IMR-90 (cell line): ENCODE measurements around the gene ACSM4. TPM values are rescaled to one million over a fixed set of nuclear protein-coding genes. Genes with fewer than 3 reads are reported as not detected.

Experiments used
- ATAC-seq: fragments of 200-7000 bp; cut with Tn5 transposase; 2 replicates; pipeline ENCODE4 v1.9.1; 2020; ENCODE audit warnings: low read depth, mild to moderate bottlenecking, moderate library complexity
- BruUV-seq: library from RNA; stranded (reverse); fragments of 400-500 nt; replicated peaks from 2 replicates; lab custom pipeline; 2021; lab: Mats Ljungman, UMichigan
- CTCF ChIA-PET: fragments of 300-600 bp; formaldehyde crosslinking; extraction: SDS; loops from one replicate; lab custom pipeline; 2021; ENCODE audit warnings: antibody characterized with exemption; lab: Yijun Ruan, JAX
- POLR2A ChIA-PET: fragments of 300-600 bp; sonication (Branson Sonifier 250); formaldehyde crosslinking; loops from one replicate; lab custom pipeline; 2022; ENCODE audit warnings: antibody characterized with exemption; ENCODE audit not compliant: unreplicated experiment; lab: Charles Lee
- DNase-seq: peaks from one replicate; pipeline ENCODE4 v3.0.0; 2013
- H2AFZ ChIP-seq: replicated peaks from 2 replicates; pipeline ENCODE3; 2013; ENCODE audit warnings: low read length, mild to moderate bottlenecking; ENCODE audit not compliant: poor library complexity
- H2AK5ac ChIP-seq: 2 replicates; pipeline ENCODE4 v1.6.1; 2013; ENCODE audit warnings: low read depth, low read length, inconsistent platforms
- H2AK9ac ChIP-seq: replicated peaks from 2 replicates; pipeline ENCODE3; 2013; ENCODE audit warnings: mild to moderate bottlenecking, low read depth, low read length, moderate library complexity; ENCODE audit not compliant: poor library complexity
- H2BK120ac ChIP-seq: 2 replicates; pipeline ENCODE4 v1.6.1; 2013; ENCODE audit warnings: low read depth, low read length, inconsistent platforms
- H2BK15ac ChIP-seq: 3 replicates; pipeline ENCODE4 v1.6.1; 2013; ENCODE audit warnings: low read depth, low read length, inconsistent platforms
- H2BK20ac ChIP-seq: 2 replicates; pipeline ENCODE4 v1.6.1; 2013; ENCODE audit warnings: low read depth, mild to moderate bottlenecking, inconsistent platforms, low read length, moderate library complexity
- H2BK5ac ChIP-seq: 2 replicates; pipeline ENCODE4 v1.6.1; 2013; ENCODE audit warnings: mild to moderate bottlenecking, low read depth, low read length, inconsistent platforms; ENCODE audit not compliant: poor library complexity, severe bottlenecking
- H3K14ac ChIP-seq: replicated peaks from 2 replicates; pipeline ENCODE4 v1.6.1; 2013; ENCODE audit warnings: low read depth, low read length, inconsistent platforms
- H3K18ac ChIP-seq: 2 replicates; pipeline ENCODE4 v1.6.1; 2013; ENCODE audit warnings: low read depth, low read length, control low read depth
- H3K23ac ChIP-seq: 2 replicates; pipeline ENCODE4 v1.6.1; 2013; ENCODE audit warnings: low read depth, low read length, inconsistent platforms
- H3K27ac ChIP-seq: 2 replicates; pipeline ENCODE4 v1.5.1; 2013; ENCODE audit warnings: mild to moderate bottlenecking, control low read depth, low read length; ENCODE audit not compliant: insufficient read depth
- H3K27me3 ChIP-seq: 2 replicates; pipeline ENCODE4 v1.6.1; 2013; ENCODE audit warnings: low read length; ENCODE audit not compliant: control insufficient read depth, insufficient read depth
- H3K36me3 ChIP-seq: 2 replicates; pipeline ENCODE4 v1.6.1; 2013; ENCODE audit warnings: low read length, mixed read lengths; ENCODE audit not compliant: control insufficient read depth, insufficient read depth
- H3K4ac ChIP-seq: 2 replicates; pipeline ENCODE4 v1.6.1; 2013; ENCODE audit warnings: low read depth, low read length, inconsistent platforms
- H3K4me1 ChIP-seq: 2 replicates; pipeline ENCODE4 v1.6.1; 2013; ENCODE audit warnings: low read length, mixed read lengths; ENCODE audit not compliant: control insufficient read depth, insufficient read depth
- H3K4me2 ChIP-seq: 2 replicates; pipeline ENCODE4 v1.6.1; 2013; ENCODE audit warnings: low read depth, mild to moderate bottlenecking, control low read depth, low read length, moderate library complexity
- H3K4me3 ChIP-seq: 2 replicates; pipeline ENCODE4 v1.5.1; 2013; ENCODE audit warnings: low read depth, mild to moderate bottlenecking, control low read depth, low read length, moderate library complexity; ENCODE audit not compliant: insufficient read depth
- H3K56ac ChIP-seq: 2 replicates; pipeline ENCODE4 v1.6.1; 2013; ENCODE audit warnings: low read length, inconsistent platforms; ENCODE audit not compliant: insufficient read depth; ENCODE audit errors: extremely low read depth
- H3K79me1 ChIP-seq, 2 experiments: 2 replicates each; pipeline ENCODE4 v1.6.1; 2013; ENCODE audit warnings: low read length in 2 of 2, inconsistent platforms in 1 of 2, low read depth in 1 of 2
- H3K9ac ChIP-seq: 2 replicates; pipeline ENCODE4 v1.6.1; 2013; ENCODE audit warnings: low read depth, low read length, control low read depth
- H3K9me1 ChIP-seq: 2 replicates; pipeline ENCODE4 v1.6.1; 2013; ENCODE audit warnings: low read length, inconsistent platforms; ENCODE audit not compliant: insufficient read depth
- H3K9me3 ChIP-seq: 2 replicates; pipeline ENCODE4 v1.6.1; 2013; ENCODE audit warnings: low read length; ENCODE audit not compliant: control insufficient read depth, insufficient read depth
- H4K20me1 ChIP-seq: 2 replicates; pipeline ENCODE4 v1.6.1; 2013; ENCODE audit warnings: low read length, inconsistent platforms; ENCODE audit not compliant: insufficient read depth
- H4K5ac ChIP-seq: 2 replicates; pipeline ENCODE4 v1.6.1; 2013; ENCODE audit warnings: mild to moderate bottlenecking, low read depth, low read length, control low read depth
- H4K8ac ChIP-seq, 2 experiments: 2 replicates each; pipeline ENCODE4 v1.6.1; 2013; ENCODE audit warnings: low read depth in 2 of 2, low read length in 2 of 2, control low read depth in 1 of 2, inconsistent platforms in 1 of 2
- H4K91ac ChIP-seq: 2 replicates; pipeline ENCODE4 v1.6.1; 2013; ENCODE audit warnings: low read depth, low read length, inconsistent platforms; ENCODE audit not compliant: insufficient read depth
- BHLHE40 ChIP-seq: fragments of 150-350 bp; IDR thresholded peaks from 2 replicates; pipeline ENCODE4 v1.6.1; 2016; ENCODE audit warnings: mild to moderate bottlenecking, low read depth, low read length
- CEBPB ChIP-seq: IDR thresholded peaks from 2 replicates; pipeline ENCODE4 v1.6.1; 2012; ENCODE audit warnings: low read depth, low read length, improper control_type of control experiment
- CHD1 ChIP-seq: IDR thresholded peaks from 2 replicates; pipeline ENCODE4 v1.6.1; 2012; ENCODE audit warnings: low read depth, low read length, improper control_type of control experiment
- CTCF ChIP-seq: conservative IDR thresholded peaks from 2 replicates; pipeline ENCODE4 v1.5.1; 2012; ENCODE audit warnings: mild to moderate bottlenecking, low read depth, low read length, improper control_type of control experiment
- ELK1 ChIP-seq: fragments of 150-350 bp; IDR thresholded peaks from 2 replicates; pipeline ENCODE4 v1.6.1; 2016; ENCODE audit warnings: low read depth, mild to moderate bottlenecking, low read length, moderate library complexity, borderline replicate concordance
- FOS ChIP-seq: fragments of 150-350 bp; IDR thresholded peaks from 2 replicates; pipeline ENCODE4 v1.6.1; 2016; ENCODE audit warnings: low read depth, low read length
- MAFK ChIP-seq: IDR thresholded peaks from 2 replicates; pipeline ENCODE4 v1.6.1; 2012; ENCODE audit warnings: low read depth, low read length, improper control_type of control experiment
- MAZ ChIP-seq: IDR thresholded peaks from 2 replicates; pipeline ENCODE4 v1.6.1; 2012; ENCODE audit warnings: low read depth, mild to moderate bottlenecking, low read length, improper control_type of control experiment, moderate library complexity, borderline replicate concordance
- MXI1 ChIP-seq: IDR thresholded peaks from 2 replicates; pipeline ENCODE4 v1.6.1; 2012; ENCODE audit warnings: low read depth, mild to moderate bottlenecking, low read length, moderate library complexity, borderline replicate concordance
- NFE2L2 ChIP-seq: fragments of 150-350 bp; IDR thresholded peaks from 2 replicates; pipeline ENCODE4 v1.6.1; 2016; ENCODE audit warnings: low read depth, mild to moderate bottlenecking, low read length
- POLR2A ChIP-seq: IDR thresholded peaks from 2 replicates; pipeline ENCODE4 v1.6.1; 2012; ENCODE audit warnings: mild to moderate bottlenecking, low read depth, low read length
- RAD21 ChIP-seq: IDR thresholded peaks from 2 replicates; pipeline ENCODE4 v1.6.1; 2012; ENCODE audit warnings: low read length, improper control_type of control experiment
- RCOR1 ChIP-seq: IDR thresholded peaks from 2 replicates; pipeline ENCODE4 v1.6.1; 2012; ENCODE audit warnings: mild to moderate bottlenecking, low read length, improper control_type of control experiment; ENCODE audit not compliant: insufficient replicate concordance
- RFX5 ChIP-seq: IDR thresholded peaks from 2 replicates; pipeline ENCODE4 v1.8.0; 2012; ENCODE audit warnings: low read depth, mild to moderate bottlenecking, low read length, moderate library complexity
- SMC3 ChIP-seq: fragments of 150-350 bp; IDR thresholded peaks from 2 replicates; pipeline ENCODE4 v1.6.1; 2016; ENCODE audit warnings: low read depth, mild to moderate bottlenecking, antibody characterized with exemption, low read length, moderate library complexity
- USF2 ChIP-seq: fragments of 150-350 bp; IDR thresholded peaks from 2 replicates; pipeline ENCODE4 v1.6.1; 2017; ENCODE audit warnings: mild to moderate bottlenecking, antibody characterized with exemption, low read length, low read depth
- WGBS, 2 experiments: methylation state at CpG; one replicate each; pipeline versions ENCODE4 v1.1.5 to v1.1.7; 2013; ENCODE audit warnings: missing lambda C conversion rate in 2 of 2; ENCODE audit not compliant: insufficient read length in 1 of 2; ENCODE audit errors: extremely low coverage in 2 of 2; 5-methylcytosine and 5-hydroxymethylcytosine counted together
- dilution Hi-C: fragments of 300-500 bp; cut with HindIII; formaldehyde crosslinking; loops from one replicate; pipeline ENCODE4 v1.14.3; 2018; ENCODE audit warnings: low sequenced_read_pairs; ENCODE audit not compliant: unreplicated experiment
- in situ Hi-C: fragments of 300-500 bp; cut with MboI; formaldehyde crosslinking; loops from 3 replicates; pipeline ENCODE4 v1.14.3; 2019; ENCODE audit warnings: low sequenced_read_pairs, inconsistent platforms, mixed read lengths
- intact Hi-C: fragments of 100-400 bp; cut with micrococcal nuclease; formaldehyde crosslinking; loops from 2 replicates; pipeline ENCODE4 v1.10.0; 2022
- polyA plus RNA-seq, 3 experiments: library from polyadenylated mRNA; depleted of rRNA; stranded (reverse); fragments of >200 nt; gene quantifications; 2 replicates each; pipeline ENCODE4 v1.2.3, GENCODE V29; 2012; ENCODE audit warnings: low replicate concordance in 1 of 3
- total RNA-seq: library from RNA; depleted of rRNA; stranded (reverse); fragments of >200 nt; gene quantifications from 2 replicates; pipeline ENCODE4 v1.2.3, GENCODE V29; 2012

Gene ACSM4
- total and polyA plus RNA-seq, 2 of the 4 experiments (the other 2 are of a cell fraction) = not detected

GRCh38 chr12:7349418-7349817 lies 45.5 kb downstream of the ACSM4 start:
- no peak overlapping the region for H3K27ac ChIP-seq
- no peak overlapping the region for H3K18ac ChIP-seq
- H2BK5ac ChIP-seq = no peak overlapping the region
- in situ Hi-C loops = no loop called here
- no peak overlapping the region for H3K23ac ChIP-seq
- ChIA-PET POLR2A (no interaction called here), CTCF (no interaction called here)
- H2AK5ac ChIP-seq = no peak overlapping the region
- no peak overlapping the region for H2BK20ac ChIP-seq
- no peak overlapping the region for H4K5ac ChIP-seq
- no peak overlapping the region for H4K8ac ChIP-seq
- H3K9ac ChIP-seq = no peak overlapping the region
- no peaks in the 10 kb centered on the region for H3K27me3 ChIP-seq
- H3K36me3 ChIP-seq = no peaks in the 10 kb centered on the region
- H2AK9ac ChIP-seq = no peak overlapping the region
- TF ChIP-seq CTCF = no peak
- TF ChIP-seq RFX5 = no peak
- TF ChIP-seq CEBPB = no peak
- no peak for TF ChIP-seq ELK1
- no peak for TF ChIP-seq SMC3
- TF ChIP-seq FOS = no peak
- TF ChIP-seq POLR2A = no peak
- no peak for TF ChIP-seq USF2
- TF ChIP-seq MAFK = no peak
- no peak for TF ChIP-seq MAZ
- TF ChIP-seq NFE2L2 = no peak
- no peak for TF ChIP-seq MXI1
- TF ChIP-seq RAD21 = no peak
- no peak for TF ChIP-seq RCOR1
- TF ChIP-seq CHD1 = no peak
- no peak for TF ChIP-seq BHLHE40
- BruUV-seq = no TSS peak
- dilution Hi-C loops = no loop called here
- H2AFZ ChIP-seq = no peak overlapping the region
- H3K79me1 ChIP-seq = no peaks in the 10 kb centered on the region
- H3K9me3 ChIP-seq = peaks cover 2% of the 10 kb centered on the region
- no peak overlapping the region for H3K4ac ChIP-seq
- H3K4me1 ChIP-seq = no peaks in the 10 kb centered on the region
- no peaks in the 10 kb centered on the region for H4K20me1 ChIP-seq
- H3K56ac ChIP-seq = no peak overlapping the region
- H4K91ac ChIP-seq = no peak overlapping the region
- H3K4me2 ChIP-seq = no peak overlapping the region
- ATAC-seq = no peak
- intact Hi-C loops = no loop called here
- no peak overlapping the region for H2BK15ac ChIP-seq
- WGBS, 2 experiments = no CpG with 5 or more reads among the region's 4 CpGs
- no peak overlapping the region for H2BK120ac ChIP-seq
- H3K9me1 ChIP-seq = no peaks in the 10 kb centered on the region
- H3K14ac ChIP-seq = no peak overlapping the region
- H3K4me3 ChIP-seq = no peak overlapping the region
- DNase-seq = no peak
